ENCODE data around the gene KIF1C.
"Not testable (repeated sequence)": the region's sequence is repeated elsewhere in the genome, so short reads cannot be mapped to it uniquely, and the experiment has no call there.

The KIF1C gene

DNA sequence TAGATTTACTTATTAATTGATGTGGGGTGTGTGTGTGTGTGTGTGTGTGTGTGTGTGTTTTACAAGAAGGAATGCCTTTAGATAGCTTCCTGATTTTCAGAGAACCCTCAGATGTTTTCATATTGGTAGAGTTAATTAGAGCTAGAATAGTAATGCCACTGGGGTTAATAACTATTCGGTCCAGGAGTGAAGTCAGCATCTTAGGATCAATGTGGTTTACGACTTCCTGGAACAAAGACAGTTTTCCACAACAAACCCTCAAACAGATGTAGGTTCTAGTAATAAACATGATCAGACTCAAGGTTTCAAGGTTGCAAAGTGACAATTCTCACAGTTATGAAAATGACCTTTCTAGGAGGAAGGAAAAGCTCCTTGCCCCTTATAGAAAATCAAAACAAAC is 49.7 kb downstream of the KIF1C start:
- no peak for DNase-seq

DNA sequence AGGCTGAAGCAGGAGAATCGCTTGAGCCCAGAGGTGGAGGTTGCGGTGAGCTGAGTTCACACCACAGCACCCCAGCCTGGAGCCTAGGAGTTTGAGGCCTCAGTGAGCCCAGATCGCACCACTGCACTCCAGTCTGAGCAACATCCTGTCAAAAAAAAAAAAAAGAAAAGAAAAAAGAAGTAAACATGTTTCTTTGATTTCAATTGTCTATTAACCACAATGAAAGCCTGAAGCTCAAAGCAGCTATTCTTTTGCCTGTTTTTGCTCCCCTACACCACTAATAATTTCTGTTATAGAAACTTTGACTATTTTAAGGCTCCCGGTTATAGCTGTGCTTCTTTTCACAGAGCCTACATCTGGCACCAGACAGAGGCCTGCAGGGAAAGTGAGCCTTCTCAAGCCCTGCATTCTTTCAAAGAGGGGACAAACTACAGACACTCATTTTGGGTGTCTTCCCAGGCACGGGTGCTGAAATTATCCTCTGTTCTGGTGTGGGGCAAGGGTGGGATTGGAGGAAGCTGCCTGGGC is 51.6 kb downstream of the KIF1C start:
- no peak for DNase-seq

DNA sequence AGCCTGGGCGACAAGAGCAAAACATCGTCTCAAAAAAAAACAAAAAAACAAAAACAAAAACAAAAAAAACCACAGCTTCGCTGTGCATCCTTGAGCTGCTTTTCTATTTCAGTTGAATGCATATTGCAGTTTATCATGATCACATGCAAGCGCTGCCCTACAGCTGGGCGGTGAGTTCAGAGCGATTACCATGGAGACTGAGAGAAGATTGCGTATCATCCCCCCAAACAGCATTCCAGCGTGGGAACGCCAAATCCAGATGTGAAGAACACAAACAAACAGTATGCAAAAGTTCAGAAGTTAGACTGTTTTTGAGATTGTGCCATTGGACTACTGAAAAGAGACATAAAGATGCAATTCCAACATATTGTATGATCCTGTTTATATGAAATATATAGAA is 52.5 kb downstream of the KIF1C start:
- DNase-seq: no peak

DNA sequence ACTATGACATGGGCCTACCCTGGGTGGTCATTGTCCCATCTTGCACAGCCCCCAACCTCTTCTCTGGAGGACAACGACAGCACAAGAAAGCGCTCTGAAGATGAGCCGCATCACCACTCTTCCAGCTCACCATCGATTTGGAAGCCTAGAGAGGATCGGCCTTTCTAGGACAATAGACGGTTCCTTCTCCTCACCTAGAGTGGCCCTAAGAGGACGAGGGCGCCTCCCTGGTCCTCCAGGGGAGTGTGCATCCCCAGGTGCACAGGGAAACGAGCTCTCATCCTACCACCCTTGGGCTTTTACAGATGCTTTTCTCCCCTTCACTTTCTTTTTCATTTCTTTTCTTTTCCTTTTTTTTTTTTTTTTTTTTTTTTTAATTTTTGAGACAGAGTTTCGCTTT is 57.8 kb downstream of the KIF1C start:
- DNase-seq: no peak

DNA sequence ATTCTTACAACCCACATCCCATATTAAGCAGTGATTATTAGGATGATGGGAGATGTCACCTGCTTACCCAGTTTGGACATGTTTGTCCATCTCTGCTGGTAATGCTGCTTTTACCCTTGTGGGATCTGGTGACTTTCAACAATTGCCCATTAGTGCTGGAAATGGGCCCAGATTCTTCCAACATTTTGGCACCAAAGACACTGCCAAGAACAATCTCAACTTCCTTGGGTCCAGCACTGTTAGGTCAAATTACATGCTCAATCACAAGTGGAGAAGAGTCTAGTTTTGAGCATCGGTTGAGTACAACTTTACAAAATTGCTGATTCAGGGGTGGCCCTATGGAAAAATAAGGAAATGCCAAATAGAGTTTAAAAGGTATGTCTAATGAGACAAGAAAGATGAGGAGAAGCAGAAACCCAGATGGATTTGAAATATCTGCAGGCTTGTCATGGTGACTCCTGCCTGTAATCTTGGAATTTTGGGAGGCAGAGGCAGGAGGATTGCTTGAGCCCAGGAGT is 67.5 kb downstream of the KIF1C start:
- no peak for DNase-seq

DNA sequence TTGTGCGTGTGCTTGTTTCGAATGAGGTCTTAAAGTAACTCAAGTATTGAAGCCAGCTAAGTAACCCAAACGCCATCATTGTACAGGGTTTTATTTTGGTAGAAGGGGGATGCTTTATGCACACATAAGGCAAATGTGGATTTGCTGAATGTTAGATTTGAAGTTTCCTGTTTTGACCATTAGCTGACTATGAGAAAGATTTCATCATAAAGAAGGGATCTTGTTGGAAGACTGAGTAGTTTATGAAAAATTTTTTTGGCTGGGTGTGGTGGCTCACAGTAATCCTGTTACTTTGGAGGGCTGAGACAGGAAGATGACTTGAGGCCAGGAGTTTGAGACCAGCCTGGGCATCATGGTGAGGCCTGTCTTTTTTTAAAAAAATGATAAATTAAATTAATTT is 70.5 kb downstream of the KIF1C start:
- DNase-seq: no peak

DNA sequence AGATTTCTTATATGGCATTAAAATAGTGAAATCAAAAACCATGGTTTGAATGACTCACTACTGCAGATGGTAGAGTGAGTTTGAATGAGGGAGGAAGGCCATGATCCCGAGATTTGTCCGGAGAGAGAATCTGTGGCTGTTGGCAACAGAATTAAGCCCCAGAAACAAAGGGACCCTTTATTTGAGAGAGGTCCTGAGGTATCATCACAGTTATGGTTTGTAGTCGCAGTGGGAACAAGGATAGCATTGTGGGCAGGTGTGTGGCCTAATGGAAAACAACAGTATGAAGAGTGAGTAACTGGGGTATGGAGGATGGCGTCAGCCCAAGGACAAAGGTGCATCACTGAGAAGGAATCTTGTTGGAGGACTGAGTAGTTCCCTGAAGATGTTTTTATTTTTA is 72.0 kb downstream of the KIF1C start:
- DNase-seq: no peak

DNA sequence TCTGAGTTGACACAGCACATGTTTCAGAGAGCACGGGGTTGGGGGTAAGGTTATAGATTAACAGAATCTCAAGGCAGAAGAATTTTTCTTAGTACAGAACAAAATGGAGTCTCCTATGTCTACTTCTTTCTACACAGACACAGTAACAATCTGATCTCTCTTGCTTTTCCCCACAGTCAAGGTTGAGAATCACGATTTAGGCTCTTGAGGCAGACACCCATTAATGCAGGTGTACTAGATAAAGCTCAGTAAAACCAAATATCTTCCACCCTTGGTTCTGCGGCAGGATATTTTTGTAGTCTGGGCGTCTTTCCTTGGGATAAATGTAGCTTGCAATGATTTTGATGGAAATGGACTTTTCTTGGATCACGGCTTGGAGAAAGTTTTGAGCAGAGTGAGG is 77.7 kb downstream of the KIF1C start:
- not testable (repeated sequence) for DNase-seq

DNA sequence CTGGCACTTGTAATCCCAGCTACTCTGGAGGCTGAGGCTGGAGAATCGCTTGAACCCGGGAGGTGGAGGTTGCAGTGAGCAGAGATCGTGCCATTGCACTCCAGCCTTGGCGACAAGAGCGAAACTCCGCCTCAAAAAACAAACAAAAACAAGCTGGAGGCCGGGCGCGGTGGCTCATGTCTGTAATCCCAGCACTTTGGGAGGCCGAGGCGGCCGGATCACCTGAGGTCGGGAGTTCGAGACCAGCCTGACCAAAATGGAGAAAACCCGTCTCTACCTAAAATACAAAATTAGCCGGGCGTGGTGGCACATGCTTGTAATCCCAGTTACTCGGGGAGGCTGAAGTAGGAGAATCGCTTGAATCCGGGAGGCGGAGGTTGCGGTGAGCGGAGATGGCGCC is 79.5 kb downstream of the KIF1C start:
- DNase-seq: not testable (repeated sequence)

DNA sequence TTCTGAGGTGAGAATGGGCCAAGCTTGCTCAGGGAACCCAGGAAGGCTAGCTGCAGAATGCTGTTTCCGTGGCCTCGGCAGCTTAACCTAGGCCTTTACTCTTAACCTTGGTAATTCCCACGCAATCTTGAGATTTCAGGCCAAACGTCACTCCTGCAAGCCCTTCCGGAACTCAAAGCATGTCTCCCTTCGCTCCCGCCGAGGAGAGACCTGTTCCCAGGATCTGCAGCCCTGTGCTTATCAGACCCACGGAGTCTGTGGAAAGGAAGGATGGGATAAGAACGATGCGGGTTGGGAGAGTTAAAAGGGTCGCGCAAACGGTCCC is 80.0 kb downstream of the KIF1C start:
- DNase-seq: no peak

Measured in NCI-H345 (cell line).